ENCODE results near the gene PRR14L. TPM values are rescaled to one million over a fixed set of nuclear protein-coding genes. Genes with fewer than 3 reads are reported as not detected.
"Not testable (repeated sequence)": the region's sequence is repeated elsewhere in the genome, so short reads cannot be mapped to it uniquely, and the experiment has no call there.

The PRR14L gene
- total RNA-seq, 4 donors from 2014 or later, result 14.6 to 21.6 (median 18.5) TPM

GRCh38 chr22:31676700-31677099 is 73.2 kb downstream of the PRR14L start:
- 11% methylated on average over 9 of the region's 25 CpGs for WGBS
- no peaks in the 10 kb centered on the region for H3K9me3 ChIP-seq
- intact Hi-C loops (cut with DNase I), result no loop called here
- DNase-seq (ENCODE audit: extremely low spot score), result peak; percentile 99
- peak overlapping the region; percentile 35 to 70 (median 64) for H3K27ac ChIP-seq (replicated peaks in 1 of 4)
- peak overlapping the region; percentile 45 to 59 (median 54) for H3K4me3 ChIP-seq
- H3K36me3 ChIP-seq, result no peaks in the 10 kb centered on the region
- no peaks in the 10 kb centered on the region for H3K27me3 ChIP-seq
- TF ChIP-seq POLR2AphosphoS5 (IDR thresholded peaks at IDR 0.05), result peak; percentile 79 to 83
- no peak for TF ChIP-seq CTCF (IDR thresholded peaks at IDR 0.05)
- peak; percentile 31 for TF ChIP-seq POLR2A (IDR thresholded peaks at IDR 0.05; ENCODE audit: low read depth)
- H3K4me1 ChIP-seq, result peaks cover 15 to 33% (median 27%) of the 10 kb centered on the region in 4 donors

GRCh38 chr22:31674219-31674618 is 75.7 kb downstream of the PRR14L start:
- intact Hi-C loops (cut with DNase I); DNase-seq (ENCODE audit: extremely low spot score); H3K27me3 ChIP-seq; H3K4me3 ChIP-seq; H3K36me3 ChIP-seq; H3K9me3 ChIP-seq; H3K27ac ChIP-seq (replicated peaks in 1 of 4): not testable (repeated sequence)
- WGBS, result 73% methylated on average over 5 of the region's 5 CpGs
- peaks cover 3 to 12% (median 8%) of the 10 kb centered on the region in 4 donors for H3K4me1 ChIP-seq

GRCh38 chr22:31668849-31669248 is 81.1 kb downstream of the PRR14L start:
- intact Hi-C loops (cut with DNase I), result loop anchor here (5.0 to 10.0 kb wide), 2 partner anchors 78 to 276 kb away; partner anchors contain the start of gene YWHAH
- H3K4me3 ChIP-seq; H3K9me3 ChIP-seq; H3K27me3 ChIP-seq; H3K4me1 ChIP-seq; H3K36me3 ChIP-seq; H3K27ac ChIP-seq (replicated peaks in 1 of 4); DNase-seq (ENCODE audit: extremely low spot score): not testable (repeated sequence)
- 94% methylated on average over 4 of the region's 4 CpGs for WGBS

- no peaks in the 10 kb centered on the region for H3K9me3 ChIP-seq
- peak overlapping the region; percentile 83 to 95 (median 93) for H3K4me3 ChIP-seq
- TF ChIP-seq EP300 (IDR thresholded peaks at IDR 0.05) (no peak), CTCF (IDR thresholded peaks at IDR 0.05) (no peak), POLR2A (IDR thresholded peaks at IDR 0.05; ENCODE audit: low read depth) (no peak), POLR2AphosphoS5 (IDR thresholded peaks at IDR 0.05) (no peak)
- DNase-seq (ENCODE audit: extremely low spot score), result no peak
- H3K27ac ChIP-seq (replicated peaks in 1 of 4), result peak overlapping the region; percentile 72 to 80 (median 73)
- WGBS, result 62% methylated on average over 8 of the region's 8 CpGs
- intact Hi-C loops (cut with DNase I), result loop anchor here (10.0 kb wide), 1 partner anchor 282 kb away; the partner anchor contains the start of gene YWHAH
- H3K27me3 ChIP-seq, result no peaks in the 10 kb centered on the region
- no peaks in the 10 kb centered on the region for H3K36me3 ChIP-seq
- H3K4me1 ChIP-seq, result peaks cover 15 to 24% (median 21%) of the 10 kb centered on the region in 4 donors
Measured at GRCh38 chr22:31662668-31663037, 87.3 kb downstream of the PRR14L start.

GRCh38 chr22:31661851-31662667 is 87.9 kb downstream of the PRR14L start, which contains the start of gene PISD:
TSS of gene PISD (minus strand) at chr22:31662215. CDS start at chr22:31662208, 7 bp downstream.
- peak; percentile 98 for DNase-seq (ENCODE audit: extremely low spot score)
- WGBS, result 1% methylated on average over 37 of the region's 52 CpGs
- no peak for TF ChIP-seq CTCF (IDR thresholded peaks at IDR 0.05)
- TF ChIP-seq POLR2AphosphoS5 (IDR thresholded peaks at IDR 0.05), result peak; percentile 84 to 94
- no peaks in the 10 kb centered on the region for H3K36me3 ChIP-seq
- H3K27ac ChIP-seq (replicated peaks in 1 of 4), result peak within 1 kb of the TSS; percentile 72 to 80 (median 73)
- H3K9me3 ChIP-seq, result no peaks in the 10 kb centered on the region
- peaks cover 15 to 24% (median 21%) of the 10 kb centered on the region in 4 donors for H3K4me1 ChIP-seq
- no peaks in the 10 kb centered on the region for H3K27me3 ChIP-seq
- H3K4me3 ChIP-seq, result peak within 1 kb of the TSS; percentile 83 to 95 (median 93)
- intact Hi-C loops (cut with DNase I), result loop anchor here (10.0 kb wide), 1 partner anchor 283 kb away; the partner anchor contains the start of gene YWHAH

GRCh38 chr22:31660860-31661341 is 89.0 kb downstream of the PRR14L start:
- intact Hi-C loops (cut with DNase I), result loop anchor here (10.0 kb wide), 1 partner anchor 284 kb away; the partner anchor contains the start of gene YWHAH
- H3K27me3 ChIP-seq; DNase-seq (ENCODE audit: extremely low spot score); H3K9me3 ChIP-seq; H3K36me3 ChIP-seq: not testable (repeated sequence)
- peaks cover 15 to 24% (median 21%) of the 10 kb centered on the region in 4 donors for H3K4me1 ChIP-seq
- H3K4me3 ChIP-seq, result peak overlapping the region; percentile 83 to 95 (median 93)
- WGBS, result 61% methylated on average over 10 of the region's 10 CpGs
- peak overlapping the region in 1 of 4 donors; percentile 73 for H3K27ac ChIP-seq (replicated peaks in 1 of 4)
